T1000 (cell line): Measurements from ENCODE around the gene HAND1.

ENCODE experiments used
- DNase-seq: peaks from one replicate; lab custom pipeline; 2025; ENCODE audit warnings: mixed read lengths; lab: John Stamatoyannopoulos, UW

Gene HAND1

GRCh38 chr5:154479160-154479943 is 1.3 kb upstream of the HAND1 start:
- DNase-seq: no peak

- no peak for DNase-seq
Observed at GRCh38 chr5:154478752-154479159, 729 bp upstream of the HAND1 start.

DNA sequence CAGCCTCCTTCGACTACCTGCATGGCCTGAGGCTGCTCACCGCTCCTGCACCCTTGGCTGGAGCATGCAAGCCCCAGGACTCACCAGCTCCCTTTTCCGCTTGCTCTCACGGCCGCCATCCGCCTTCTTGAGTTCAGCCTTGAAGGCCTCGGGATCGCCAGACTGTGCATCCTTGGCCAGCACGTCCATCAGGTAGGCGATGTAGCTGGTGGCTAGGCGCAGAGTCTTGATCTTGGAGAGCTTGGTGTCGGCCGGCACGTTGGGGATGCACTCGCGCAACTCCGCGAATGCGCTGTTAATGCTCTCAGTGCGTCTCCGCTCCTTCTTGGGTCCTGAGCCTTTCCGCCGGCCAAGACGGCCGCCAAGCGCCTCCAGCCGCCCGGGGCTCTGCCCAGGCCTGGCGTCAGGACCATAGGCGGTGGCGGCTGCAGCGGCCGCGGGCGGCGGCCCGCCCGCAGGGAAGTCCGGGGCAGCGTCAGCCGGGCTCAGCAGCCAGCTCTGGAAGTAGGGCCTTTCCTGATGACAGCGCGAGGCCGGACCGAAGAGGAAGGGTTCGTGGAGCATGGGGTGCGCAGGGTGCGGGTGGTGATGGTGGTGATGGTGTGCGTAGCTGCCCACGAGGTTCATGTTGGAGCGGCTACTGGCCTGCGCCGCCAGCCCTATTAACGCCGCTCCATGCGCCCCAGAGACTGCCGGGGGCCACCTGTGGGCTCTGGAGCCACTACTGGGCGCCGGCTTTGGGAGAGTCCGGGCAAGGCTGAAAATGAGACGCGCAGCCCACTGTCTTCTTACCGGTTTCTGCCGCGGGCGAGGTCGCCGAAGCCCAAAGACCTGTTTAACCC is 424 bp downstream of the HAND1 start:
- no peak for DNase-seq

- no peak for DNase-seq
Observed at GRCh38 chr5:154476354-154477205, 1.4 kb downstream of the HAND1 start.

- DNase-seq: no peak
Observed at GRCh38 chr5:154475591-154476353, 2.3 kb downstream of the HAND1 start.

- DNase-seq: no peak
Observed at GRCh38 chr5:154474396-154475334, 3.4 kb downstream of the HAND1 start.

DNA sequence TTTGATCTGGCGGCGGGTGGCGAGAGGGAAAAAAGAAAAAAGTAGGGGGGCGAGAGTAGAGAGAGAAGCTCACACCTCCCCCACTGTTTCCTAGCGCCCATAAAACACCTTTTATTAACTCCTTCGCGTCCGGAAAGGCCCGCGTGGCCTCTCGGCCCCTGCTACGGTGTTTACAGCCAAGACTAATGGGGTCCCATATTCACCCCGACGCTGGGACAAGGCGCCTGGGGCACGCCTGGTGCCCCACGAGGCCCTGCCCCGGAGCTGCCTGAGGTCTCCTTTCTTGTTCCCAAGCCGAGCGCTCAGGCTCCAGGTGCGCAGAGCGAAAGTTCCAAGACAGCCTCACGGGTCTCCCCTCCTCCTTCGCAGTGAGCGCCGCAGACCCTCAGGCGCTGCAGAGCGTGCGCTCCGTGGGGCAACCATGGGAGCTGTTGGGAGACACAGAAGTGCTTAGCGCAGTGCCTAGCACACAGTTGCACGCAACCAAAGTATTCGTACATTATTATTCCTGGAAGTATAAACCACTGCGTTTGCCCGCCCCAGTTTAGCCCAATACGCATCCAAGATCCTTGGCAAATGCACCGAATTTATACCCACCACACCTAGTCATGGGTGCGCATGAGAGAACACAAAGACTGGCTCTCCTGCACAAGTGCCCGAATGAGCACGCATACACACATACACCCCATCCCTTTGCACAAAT is 4.3 kb downstream of the HAND1 start:
- DNase-seq: no peak

GRCh38 chr5:154472871-154473580 is 5.0 kb downstream of the HAND1 start:
- DNase-seq: no peak

DNA sequence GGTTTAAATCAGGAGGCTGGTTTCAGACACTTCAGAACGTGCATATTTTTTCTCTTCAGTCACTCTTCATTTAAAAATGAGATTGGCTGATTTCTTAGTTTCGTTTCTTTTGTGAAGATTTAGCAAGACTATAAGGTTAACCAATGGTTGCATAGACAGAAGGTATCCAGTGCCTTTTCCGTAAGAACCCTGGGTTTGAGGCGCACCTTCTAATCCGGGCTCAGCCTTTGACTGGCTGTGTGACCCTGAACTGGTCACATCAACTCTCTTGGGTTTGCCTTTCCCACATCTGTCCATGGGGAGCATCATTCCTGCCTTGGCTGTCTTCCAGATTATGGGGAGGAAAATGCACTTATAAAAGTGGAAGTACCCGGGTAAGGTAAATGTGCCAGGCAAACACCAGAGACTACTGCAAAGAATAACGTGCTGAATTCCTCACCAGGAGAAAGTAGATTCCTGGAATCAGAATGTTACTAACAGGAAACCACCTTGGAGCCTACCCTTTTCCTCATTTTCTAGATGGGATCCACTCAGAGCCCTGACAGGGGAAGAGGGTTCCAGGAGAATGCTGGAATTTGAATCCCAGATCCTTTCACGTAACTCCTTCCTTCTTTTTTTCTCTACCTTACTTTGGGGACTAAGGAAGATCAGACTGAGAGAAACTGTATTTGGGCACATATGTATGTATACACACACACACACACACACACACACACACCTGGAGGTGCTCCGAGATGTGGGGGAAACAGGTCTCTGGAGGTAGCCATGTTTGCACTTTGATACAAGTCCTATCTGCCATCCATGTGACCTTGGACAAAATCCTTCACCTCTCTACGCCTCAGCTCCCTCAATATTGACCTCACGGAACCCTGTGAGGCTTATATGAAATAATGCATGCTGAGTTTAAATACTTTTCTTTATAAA is 6.8 kb downstream of the HAND1 start:
- DNase-seq: no peak

GRCh38 chr5:154470137-154470536 is 7.9 kb downstream of the HAND1 start:
- no peak for DNase-seq

DNA sequence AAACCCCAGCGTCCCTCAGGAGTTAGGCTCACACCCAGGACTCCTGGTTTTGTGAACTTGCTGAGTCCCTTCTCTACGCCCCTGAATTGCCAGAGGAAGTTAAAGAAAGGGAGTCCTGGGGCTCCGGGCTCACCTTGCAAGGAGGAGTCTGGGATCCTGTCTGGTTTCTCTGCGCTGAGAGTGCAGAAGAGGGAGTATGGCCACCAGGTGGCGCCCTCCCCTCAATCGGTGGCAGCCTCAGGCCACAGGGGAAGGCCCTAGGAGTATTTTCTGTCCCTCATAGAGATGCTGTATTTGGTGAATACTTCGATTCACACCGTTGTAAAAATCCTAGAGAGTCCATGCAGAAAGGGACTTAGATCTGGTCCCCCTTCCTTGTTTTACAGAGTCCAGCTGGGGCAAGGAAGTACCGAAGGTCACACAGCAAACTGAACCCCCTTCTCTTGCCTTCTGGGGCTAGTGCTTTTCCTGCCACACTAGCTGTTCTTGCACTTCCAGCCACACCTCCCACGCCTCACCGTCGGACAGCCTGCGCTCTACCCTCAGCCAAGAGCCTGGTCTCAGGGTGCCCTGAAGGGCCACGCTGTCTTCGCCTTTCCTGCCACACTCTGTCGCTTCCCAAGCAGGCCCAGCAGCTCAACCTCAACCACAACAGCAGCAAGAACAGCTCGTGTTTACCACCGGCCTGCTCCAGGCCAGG is 10.2 kb downstream of the HAND1 start:
- DNase-seq: peak; percentile 59

DNA sequence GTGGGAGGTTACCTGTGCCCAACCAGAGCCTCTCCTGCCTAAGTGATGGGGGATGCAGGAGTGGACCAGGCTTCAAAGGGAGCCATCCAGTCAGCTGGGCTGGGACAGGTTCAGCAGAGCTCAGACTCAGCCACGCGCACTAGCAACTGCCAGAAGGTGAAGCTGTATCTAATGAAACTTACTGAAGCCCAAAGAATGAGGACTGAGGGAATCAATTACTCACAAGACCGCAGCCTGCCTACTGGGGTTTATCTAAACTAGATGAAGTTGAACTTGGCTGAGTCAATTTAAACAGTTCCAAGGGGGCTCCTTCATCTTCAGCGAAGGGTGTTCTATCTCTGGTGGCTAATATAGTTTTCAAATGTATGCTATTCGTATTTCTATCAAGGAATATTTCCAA is 11.4 kb downstream of the HAND1 start:
- no peak for DNase-seq

- DNase-seq: no peak
Observed at GRCh38 chr5:154466147-154466546, 11.9 kb downstream of the HAND1 start.

- DNase-seq: no peak
Observed at GRCh38 chr5:154465169-154465568, 12.9 kb downstream of the HAND1 start.

GRCh38 chr5:154464438-154464837 is 13.6 kb downstream of the HAND1 start:
- DNase-seq: no peak

DNA sequence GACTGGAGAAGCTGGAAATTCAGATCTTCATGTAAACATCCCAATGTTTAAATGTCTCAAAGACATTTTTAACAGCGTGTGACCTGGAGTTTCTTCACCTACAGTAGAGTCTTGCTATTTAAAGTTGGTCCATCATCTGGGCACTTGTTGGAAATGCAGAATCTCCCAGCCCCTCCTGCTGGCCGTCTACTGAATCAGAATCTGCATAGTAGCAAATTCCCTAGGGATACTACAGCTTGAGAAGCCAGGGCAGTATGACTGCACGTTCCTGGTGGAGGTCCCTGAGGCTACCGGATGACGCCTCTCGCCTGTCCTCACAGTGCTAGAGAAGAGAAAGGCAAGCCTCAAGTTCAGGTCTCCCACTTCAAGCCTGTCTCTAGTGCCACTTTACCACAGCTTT is 16.5 kb downstream of the HAND1 start:
- no peak for DNase-seq

GRCh38 chr5:154460172-154460571 is 17.9 kb downstream of the HAND1 start:
- no peak for DNase-seq
